ENCODE measurements around the gene ABHD8.

The ABHD8 gene, protein sequence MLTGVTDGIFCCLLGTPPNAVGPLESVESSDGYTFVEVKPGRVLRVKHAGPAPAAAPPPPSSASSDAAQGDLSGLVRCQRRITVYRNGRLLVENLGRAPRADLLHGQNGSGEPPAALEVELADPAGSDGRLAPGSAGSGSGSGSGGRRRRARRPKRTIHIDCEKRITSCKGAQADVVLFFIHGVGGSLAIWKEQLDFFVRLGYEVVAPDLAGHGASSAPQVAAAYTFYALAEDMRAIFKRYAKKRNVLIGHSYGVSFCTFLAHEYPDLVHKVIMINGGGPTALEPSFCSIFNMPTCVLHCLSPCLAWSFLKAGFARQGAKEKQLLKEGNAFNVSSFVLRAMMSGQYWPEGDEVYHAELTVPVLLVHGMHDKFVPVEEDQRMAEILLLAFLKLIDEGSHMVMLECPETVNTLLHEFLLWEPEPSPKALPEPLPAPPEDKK

DNA sequence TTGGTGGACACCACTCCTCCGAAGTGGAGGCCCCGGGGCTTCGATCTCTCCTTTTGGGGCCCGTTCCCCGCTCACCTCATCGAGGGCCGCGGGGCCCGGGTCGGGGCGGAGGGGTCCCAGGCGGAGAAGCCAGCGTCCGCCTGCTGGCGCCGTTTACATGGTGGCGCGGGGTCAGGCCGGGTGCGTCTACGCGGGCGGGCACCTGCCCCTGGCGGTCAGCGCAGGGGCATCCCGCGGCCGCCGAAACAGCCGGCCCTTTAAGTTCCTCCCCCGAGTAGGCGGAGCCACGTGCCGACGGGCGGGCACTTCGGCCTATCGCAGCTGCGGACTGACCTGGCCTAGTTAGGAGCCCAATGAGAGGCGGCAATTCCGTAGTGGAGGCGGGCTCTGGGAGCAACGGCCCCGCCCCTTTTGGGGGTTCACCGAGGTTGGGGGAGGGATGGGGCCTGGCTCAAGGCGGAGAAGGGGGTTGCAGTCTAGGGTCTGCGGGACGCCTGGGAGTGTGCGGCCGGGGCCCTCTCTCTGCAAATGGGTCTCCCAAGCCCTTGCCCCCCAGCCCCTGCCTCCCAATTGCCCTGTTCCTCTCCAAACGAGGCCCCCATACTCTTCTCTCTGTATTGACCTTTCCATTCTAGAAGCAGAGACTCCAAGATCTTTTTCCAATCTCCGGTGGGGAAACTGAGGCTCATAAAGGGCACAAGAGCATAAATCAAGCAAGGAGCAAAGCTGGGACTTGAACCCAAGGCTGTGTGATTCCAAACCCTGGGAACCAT lies at the start of gene ABHD8:
Gene ABHD8 (minus strand): TSS at position 259 of the 773 bp plus-strand sequence. CDS start 1,809 bp downstream, outside the sequence.
- in situ Hi-C loops (cut with HindIII; ENCODE audit: low sequenced_read_pairs) = no loop called here

DNA sequence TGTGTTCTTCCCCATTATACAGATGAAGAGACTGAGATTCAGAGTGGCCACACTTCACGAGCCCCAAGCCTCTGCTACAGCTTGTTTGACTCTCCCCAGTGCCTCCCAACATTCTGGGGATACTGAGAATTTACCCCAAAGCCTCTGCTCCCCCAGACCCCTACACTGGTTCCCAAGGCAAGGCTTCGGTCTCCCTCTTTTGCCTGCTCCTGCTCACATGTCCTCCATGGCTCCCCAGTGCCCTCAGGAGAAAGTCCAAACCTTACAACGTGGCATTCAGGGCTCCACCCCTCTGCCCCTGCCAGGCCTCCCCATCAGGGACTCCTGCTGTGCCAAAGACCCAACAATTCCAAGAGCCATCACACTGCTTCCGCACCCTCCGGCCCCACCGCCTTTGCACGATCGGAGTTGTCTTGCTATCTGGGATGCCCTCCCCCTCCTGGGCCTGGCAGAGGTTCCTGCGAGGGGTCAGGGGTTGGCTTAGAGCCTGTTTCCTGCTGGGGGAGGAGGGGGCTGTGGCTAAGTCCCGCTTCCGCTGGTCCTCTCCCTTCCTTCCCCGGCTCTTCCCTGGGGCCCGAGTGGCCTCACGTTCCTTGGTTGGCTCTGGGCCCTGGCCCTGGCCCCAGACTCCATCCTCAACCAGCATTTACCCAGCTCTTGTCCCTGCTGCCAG lies 49.5 kb upstream of the ABHD8 start:
- in situ Hi-C loops (cut with HindIII; ENCODE audit: low sequenced_read_pairs) = no loop called here

DNA sequence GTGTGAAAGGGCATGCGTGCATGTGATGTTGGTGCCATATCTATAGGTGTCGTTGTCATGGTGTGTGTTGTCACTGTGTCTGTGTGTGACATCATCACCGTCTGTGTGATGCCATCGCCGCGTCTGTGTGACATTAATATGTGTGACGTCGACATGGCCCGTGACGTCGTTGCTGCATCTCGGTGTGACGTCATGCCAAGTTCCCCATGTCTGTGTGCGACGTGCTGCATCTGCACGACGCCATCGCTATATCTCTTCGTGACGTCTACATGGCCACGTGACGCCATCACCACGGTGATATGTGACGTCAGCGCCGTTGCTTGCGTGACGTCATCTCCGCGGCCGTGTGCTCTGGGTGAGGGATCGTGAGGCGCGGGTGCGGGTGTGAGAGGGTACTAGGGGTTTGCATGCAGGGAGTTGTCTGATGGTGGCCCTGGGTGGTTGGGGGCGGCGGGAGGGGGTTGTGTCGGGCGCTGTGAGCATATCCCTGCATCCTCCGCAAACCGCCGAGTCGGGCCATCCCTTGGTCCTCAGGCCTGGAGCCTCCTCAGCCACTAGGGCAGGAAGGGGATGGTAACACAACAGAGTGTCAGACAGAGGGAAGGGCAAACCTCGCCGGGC lies 48.7 kb upstream of the ABHD8 start:
- in situ Hi-C loops (cut with HindIII; ENCODE audit: low sequenced_read_pairs) = no loop called here

DNA sequence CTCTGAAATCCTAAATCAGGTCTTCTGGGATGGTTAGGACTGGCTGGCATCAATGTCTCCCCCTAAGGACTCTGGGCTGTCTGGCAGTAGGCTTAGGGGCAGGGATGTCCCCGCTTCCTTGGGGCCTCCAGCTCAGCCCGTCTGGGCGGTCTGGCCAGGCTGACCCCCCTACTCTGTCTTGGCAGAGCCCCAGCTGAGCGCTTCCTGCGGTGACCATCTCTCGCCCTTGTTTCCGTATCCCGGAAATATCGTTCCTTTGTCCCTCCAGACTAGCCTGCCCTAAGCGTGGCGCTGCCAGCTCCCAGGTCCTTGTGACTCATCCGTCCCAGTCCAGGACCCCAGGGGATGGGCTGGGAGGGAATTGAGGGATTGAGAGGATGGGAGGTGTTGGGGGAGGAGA lies 45.5 kb upstream of the ABHD8 start:
- in situ Hi-C loops (cut with HindIII; ENCODE audit: low sequenced_read_pairs) = no loop called here

DNA sequence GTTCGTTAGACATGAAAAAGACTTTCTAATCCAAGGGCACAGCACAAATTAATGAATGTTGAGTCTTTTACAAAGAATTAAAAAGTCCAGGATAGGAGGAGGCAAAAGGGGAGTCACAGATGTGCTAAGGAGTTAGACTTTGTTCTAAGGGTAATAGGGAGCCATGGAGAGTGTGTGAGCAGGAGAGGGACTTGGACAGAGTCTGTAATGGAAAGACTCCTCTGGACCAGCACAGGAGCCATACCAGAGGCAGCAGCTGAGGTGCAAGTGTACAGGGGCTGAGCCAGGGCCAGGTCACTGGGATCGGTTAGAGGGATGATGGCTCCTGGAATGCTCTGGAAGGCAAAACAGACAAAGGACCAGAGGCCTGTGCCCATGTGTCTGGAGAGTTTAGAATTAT lies 44.7 kb upstream of the ABHD8 start:
- in situ Hi-C loops (cut with HindIII; ENCODE audit: low sequenced_read_pairs) = no loop called here

DNA sequence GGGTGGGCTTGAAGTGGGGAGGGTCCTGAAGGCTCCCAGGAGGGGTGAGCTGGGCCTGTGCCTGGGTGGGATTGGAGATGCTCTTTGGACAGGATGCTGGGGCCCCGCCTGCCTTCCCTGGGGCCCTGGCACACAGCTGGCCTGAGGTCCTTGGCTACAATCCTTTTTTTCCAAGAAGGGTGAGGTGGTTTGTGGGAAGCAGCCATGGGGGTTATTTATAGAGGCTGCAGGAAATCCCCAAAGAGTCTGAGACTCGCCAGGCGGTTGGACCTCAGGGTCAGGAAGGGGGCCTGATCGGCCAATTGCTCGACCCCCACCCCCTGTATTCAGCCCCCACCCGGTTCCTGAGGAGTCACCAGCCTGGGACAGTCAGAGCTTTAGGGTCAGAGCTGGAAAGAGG lies 44.1 kb upstream of the ABHD8 start:
- in situ Hi-C loops (cut with HindIII; ENCODE audit: low sequenced_read_pairs) = no loop called here

DNA sequence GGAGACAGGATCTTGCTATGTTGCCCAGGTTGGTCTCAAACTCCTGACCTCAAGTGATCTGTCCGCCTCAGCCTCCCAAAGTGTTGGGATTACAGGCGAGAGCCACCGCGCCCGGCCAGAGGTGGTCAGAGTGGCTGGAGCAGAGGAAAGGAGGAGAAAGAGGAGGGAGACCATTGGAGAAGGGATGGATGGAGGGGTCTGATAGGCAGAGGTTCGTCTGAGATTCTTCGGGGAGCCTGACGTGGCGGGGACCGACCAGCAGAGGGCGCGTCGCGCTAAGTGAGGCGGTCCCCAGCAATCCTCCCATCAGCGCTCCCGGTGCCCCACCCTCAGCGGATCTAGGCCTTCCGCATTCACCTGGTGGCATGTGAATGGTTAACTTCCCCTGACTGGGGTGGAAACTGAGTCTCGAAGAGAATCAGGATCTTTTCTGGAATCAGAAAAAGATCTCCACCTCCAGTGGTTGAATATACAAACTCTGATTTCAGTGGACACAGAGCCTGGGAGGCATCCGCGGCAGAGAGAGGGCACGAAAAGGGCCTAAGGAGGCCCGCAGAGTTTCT lies 43.0 kb upstream of the ABHD8 start:
- in situ Hi-C loops (cut with HindIII; ENCODE audit: low sequenced_read_pairs) = no loop called here

DNA sequence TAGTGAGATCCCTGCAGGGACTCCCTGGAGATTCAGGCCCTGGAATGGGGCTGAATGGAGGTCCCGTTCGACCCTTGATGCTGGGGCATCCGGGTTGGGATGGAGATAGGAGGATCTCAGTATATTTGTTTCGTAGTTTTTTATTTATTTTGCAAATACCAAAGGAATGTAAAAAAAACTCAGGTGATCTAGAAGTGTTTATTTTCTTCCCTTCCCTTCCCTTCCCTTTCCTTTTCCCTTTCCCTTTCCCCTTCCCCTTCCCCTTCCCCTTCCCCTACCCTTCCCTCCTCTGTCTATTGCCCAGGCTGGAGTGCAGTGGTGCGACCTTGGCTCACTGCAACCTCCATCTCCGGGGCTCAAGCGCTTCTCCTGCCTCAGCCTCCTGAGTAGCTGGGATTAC lies 38.6 kb upstream of the ABHD8 start:
- in situ Hi-C loops (cut with HindIII; ENCODE audit: low sequenced_read_pairs) = no loop called here

DNA sequence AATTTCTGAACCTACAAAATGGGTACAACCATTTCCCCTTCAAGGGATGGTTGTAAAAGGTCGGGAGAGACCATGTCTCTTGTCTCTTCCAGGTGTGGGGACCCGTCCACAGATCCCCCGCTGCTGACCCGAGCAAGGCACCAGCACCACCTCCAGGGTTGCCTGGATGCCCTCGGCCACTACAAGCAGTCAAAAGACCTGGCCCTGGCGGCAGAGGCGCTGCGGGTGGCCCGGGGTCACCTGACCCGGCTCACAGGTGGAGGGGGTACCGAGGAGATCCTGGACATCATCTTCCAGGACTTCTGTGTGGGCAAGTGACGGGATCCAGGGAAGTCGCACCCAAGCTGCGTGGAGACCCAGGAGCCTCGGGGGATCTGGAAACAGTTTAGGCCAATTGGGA lies 38.2 kb upstream of the ABHD8 start:
- in situ Hi-C loops (cut with HindIII; ENCODE audit: low sequenced_read_pairs) = no loop called here

DNA sequence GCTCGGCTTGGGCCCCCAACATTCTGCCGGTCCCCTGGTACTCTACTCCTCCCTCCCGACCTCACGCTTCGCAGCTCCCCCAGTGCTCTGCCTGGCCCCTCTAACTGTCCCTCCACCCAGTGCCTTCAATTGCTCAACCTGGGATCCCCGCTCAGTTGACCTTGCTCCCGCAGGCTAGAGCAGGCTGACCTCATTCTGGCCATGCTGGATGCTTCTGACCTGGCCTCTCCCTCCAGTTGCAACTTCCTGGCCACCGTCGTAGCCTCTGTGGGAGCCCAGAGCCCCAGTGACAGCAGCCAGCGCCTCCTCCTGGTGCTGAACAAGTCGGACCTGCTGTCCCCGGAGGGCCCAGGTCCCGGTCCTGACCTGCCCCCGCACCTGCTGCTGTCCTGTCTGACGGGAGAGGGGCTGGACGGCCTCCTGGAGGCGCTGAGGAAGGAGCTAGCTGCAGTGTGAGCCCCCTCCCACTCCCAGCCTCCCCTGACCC lies 37.7 kb upstream of the ABHD8 start:
- in situ Hi-C loops (cut with HindIII; ENCODE audit: low sequenced_read_pairs) = no loop called here

DNA sequence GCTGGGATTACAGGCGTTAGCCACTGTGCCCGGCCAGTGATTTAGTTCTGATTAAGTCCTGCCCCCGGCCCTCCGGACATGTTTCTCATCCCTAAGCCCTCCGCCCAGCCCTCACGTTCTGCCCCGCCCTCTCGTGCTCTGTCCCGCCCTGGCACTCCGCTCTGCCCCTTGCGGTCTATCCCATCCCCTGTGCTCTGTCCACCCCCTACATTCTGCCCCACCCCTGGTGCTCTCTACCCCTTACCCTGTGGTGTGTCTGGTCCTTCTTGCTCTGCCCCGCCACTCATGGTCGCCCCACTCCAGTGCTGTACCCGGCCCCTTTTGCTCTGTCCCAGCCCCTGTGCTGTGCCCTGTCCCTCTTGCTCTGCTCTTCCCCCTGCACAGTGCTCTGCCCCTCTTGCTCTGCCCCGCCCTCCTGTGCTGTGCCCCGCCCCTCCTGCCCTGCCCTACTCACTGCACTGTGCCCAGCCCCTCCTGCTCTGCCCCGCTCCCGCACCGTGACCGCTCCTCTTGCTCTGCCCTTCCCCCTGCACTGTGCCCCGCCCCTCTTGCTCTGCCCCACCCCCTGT lies 37.2 kb upstream of the ABHD8 start:
- in situ Hi-C loops (cut with HindIII; ENCODE audit: low sequenced_read_pairs) = no loop called here

DNA sequence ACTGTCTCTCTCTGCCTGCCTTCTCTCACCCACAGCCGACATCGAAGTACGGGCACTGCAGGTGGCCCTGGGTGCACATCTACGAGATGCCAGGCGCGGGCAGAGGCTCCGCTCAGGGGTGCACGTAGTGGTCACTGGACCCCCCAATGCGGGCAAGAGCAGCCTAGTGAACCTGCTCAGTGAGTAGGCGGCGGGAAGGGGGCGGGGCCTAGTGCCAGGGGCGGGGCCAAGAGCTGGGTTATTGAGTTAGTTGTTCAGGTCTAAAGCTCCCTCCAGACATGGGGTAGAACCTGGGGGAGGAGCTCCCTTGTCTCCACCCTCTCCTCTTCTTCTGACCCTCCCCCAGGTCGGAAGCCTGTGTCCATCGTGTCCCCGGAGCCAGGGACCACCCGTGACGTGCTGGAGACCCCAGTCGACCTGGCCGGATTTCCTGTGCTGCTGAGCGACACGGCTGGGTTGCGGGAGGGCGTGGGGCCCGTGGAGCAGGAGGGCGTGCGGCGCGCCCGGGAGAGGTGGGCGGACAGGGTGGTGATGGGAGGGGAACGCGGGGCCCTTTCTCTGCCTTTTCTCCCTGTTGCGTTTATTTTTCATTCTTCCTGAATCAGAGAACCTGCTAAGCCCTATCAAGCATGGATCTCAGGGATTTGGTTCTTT lies 36.0 kb upstream of the ABHD8 start:
- in situ Hi-C loops (cut with HindIII; ENCODE audit: low sequenced_read_pairs) = no loop called here

DNA sequence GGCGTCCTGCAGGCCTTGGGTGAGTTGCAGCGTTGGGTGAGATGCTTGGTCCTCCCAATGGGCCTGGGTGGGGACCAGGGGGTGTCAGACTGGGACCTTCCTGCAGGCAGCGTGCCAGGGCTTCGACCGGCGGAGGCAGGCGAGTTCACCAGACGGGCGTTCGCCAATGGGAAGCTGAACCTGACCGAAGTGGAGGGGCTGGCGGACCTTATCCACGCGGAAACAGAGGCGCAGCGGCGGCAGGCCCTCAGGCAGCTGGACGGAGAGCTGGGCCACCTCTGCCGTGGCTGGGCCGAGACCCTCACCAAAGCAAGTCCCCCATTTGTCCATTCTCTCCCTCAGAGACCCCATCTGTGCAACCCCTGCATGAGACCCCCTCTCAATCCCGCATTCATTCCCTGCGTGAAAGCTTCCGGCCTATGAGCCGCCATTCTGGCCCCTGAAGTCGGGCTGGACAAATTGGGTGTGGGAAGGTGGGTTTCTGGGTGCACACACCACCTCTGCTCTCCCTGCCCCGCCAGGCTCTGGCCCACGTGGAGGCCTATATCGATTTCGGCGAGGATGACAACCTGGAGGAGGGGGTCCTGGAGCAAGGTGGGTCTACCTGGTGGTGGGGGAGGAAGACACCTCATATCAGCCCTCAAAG lies 35.3 kb upstream of the ABHD8 start:
- in situ Hi-C loops (cut with HindIII; ENCODE audit: low sequenced_read_pairs) = no loop called here

DNA sequence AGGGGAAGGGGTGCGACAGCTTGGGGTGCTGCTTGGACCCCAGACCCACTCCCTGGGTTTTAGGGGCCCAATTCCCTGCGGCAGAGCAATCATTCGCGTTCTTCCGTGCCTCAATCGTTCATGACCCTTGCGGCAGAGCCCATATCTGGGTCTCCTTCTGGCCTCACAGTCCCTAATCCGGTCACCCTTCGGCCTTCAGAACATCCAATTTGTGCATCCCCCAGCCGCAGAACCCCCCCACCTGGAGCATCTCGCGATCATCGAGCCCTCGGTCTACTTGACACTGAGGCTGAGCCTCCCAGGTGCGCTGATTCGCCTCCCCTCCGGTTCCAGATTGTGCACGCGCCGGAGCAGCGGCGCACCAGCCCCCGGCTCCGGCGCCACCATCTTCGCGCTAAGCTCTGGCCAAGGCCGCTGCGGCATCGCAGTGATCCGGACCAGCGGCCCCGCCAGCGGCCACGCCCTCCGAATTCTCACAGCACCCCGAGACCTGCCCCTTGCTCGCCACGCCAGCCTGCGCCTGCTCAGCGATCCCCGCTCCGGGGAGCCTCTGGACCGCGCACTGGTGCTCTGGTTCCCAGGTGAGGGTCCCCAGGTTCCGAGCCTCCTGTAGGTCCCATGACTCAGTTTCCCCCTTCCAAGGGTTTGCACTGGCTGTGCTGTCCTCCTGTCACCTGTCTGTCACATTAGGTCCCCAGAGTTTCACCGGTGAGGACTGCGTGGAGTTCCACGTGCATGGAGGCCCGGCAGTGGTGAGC lies 34.6 kb upstream of the ABHD8 start:
- in situ Hi-C loops (cut with HindIII; ENCODE audit: low sequenced_read_pairs) = no loop called here

DNA sequence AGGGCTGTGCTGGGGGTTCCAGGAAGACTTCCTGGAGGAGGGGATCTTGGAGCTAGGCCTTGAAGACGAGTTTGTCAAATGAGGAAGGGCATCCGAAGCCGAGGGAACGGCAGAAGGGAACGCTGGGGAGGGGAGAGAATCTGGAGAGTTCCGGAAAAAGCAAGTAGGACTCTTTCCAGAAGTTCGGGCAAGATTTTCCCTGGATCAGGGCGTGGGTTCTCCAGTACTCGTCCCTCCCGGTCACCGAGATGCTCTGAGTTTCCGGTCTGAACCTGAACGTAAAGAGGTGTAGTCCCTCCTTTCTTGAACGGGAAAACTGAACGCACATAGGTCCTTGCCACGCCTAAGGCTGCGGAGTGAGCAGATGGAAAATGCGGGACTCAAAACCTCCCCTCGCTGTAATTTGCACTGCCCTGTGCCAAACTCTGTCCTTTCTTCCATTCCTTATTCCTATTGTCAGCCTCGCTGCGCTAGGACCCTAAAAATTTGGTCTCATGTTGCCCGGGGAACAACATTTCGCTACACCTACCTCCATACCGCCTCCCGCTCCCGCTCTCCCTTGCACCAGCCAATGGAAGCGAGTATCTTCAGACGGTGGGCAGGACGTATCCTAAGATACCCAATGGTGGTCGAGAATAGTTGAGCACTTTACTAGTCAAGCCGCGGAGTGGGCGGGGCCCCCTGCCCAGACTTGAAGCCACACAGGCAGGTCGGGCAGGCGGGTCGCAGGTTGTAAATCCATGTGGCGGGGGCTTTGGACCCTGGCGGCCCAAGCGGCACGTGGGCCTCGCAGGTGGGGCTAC lies 33.8 kb upstream of the ABHD8 start, which contains the start of gene GTPBP3:
Gene GTPBP3 (plus strand): TSS at position 682 of the 803 bp plus-strand sequence. CDS start 59 bp downstream, at position 741.
- in situ Hi-C loops (cut with HindIII; ENCODE audit: low sequenced_read_pairs) = no loop called here

DNA sequence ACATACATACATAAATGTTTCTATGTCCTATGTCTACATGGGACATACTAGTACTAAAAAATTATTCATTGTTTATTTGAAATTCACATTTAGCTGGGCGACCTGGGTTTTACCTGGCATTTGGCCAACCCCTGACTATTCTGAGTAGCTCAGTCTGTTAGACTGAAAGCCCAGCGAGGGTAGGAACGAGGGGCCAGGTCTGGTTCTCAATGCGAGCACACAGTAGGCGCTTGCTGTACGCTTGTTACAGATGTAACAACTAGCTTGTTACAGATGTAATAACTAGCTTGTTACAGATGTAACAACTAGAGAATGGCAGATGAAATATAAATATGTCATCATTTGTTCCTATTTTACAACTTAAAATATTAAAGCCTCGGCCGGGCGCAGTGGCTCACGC lies 32.4 kb upstream of the ABHD8 start:
- in situ Hi-C loops (cut with HindIII; ENCODE audit: low sequenced_read_pairs) = no loop called here
